Muscle of leg (tissue), 11 donors: ENCODE data around the gene ZNF672. TPM values are rescaled to one million over a fixed set of nuclear protein-coding genes. Genes with fewer than 3 reads are reported as not detected.
A peak's percentile ranks its signal among the peaks of the same experiment; 100 is the strongest.

ENCODE experiments used
- DNase-seq: peaks from one replicate; pipeline ENCODE4 v3.0.0; 2013
- H3K27ac ChIP-seq: one replicate; pipeline ENCODE4 v1.5.1; 2013; ENCODE audit warnings: mild to moderate bottlenecking, low read length, control low read depth
- H3K27me3 ChIP-seq: one replicate; pipeline ENCODE4 v1.6.1; 2013; ENCODE audit warnings: low read length; ENCODE audit not compliant: control insufficient read depth, insufficient read depth
- H3K36me3 ChIP-seq: one replicate; pipeline ENCODE4 v1.6.1; 2013; ENCODE audit warnings: low read length; ENCODE audit not compliant: control insufficient read depth, insufficient read depth
- H3K4me1 ChIP-seq: one replicate; pipeline ENCODE4 v1.6.1; 2013; ENCODE audit warnings: low read length; ENCODE audit not compliant: control insufficient read depth, insufficient read depth
- H3K4me3 ChIP-seq: one replicate; pipeline ENCODE4 v1.5.1; 2013; ENCODE audit warnings: low read length, control low read depth
- H3K9me3 ChIP-seq: replicated peaks from 2 replicates; pipeline ENCODE4 v1.6.1; 2013; ENCODE audit warnings: low read depth, low read length; ENCODE audit not compliant: control insufficient read depth
- WGBS: methylation state at CpG from one replicate; pipeline ENCODE4 v1.1.5; 2013; ENCODE audit warnings: missing lambda C conversion rate; ENCODE audit not compliant: insufficient coverage; 5-methylcytosine and 5-hydroxymethylcytosine counted together
- polyA plus RNA-seq, 8 donors: library from polyadenylated mRNA; unstranded; fragments of 120-200 nt; gene quantifications; one replicate each; pipeline versions ENCODE4 v1.2.1 to v1.2.3, GENCODE V29; 2013; ENCODE audit warnings: inconsistent platforms in 1 of 8, low replicate concordance in 1 of 8; ENCODE audit not compliant: insufficient read length in 8 of 8, insufficient read depth in 1 of 8
- total RNA-seq: library from RNA; stranded (reverse); fragments of 120-200 nt; gene quantifications from one replicate; pipeline ENCODE4 v1.2.4, GENCODE V29; 2013

ZNF672 gene
- total and polyA plus RNA-seq, 9 donors, result 13.3 to 20.7 (median 17.9) TPM

DNA sequence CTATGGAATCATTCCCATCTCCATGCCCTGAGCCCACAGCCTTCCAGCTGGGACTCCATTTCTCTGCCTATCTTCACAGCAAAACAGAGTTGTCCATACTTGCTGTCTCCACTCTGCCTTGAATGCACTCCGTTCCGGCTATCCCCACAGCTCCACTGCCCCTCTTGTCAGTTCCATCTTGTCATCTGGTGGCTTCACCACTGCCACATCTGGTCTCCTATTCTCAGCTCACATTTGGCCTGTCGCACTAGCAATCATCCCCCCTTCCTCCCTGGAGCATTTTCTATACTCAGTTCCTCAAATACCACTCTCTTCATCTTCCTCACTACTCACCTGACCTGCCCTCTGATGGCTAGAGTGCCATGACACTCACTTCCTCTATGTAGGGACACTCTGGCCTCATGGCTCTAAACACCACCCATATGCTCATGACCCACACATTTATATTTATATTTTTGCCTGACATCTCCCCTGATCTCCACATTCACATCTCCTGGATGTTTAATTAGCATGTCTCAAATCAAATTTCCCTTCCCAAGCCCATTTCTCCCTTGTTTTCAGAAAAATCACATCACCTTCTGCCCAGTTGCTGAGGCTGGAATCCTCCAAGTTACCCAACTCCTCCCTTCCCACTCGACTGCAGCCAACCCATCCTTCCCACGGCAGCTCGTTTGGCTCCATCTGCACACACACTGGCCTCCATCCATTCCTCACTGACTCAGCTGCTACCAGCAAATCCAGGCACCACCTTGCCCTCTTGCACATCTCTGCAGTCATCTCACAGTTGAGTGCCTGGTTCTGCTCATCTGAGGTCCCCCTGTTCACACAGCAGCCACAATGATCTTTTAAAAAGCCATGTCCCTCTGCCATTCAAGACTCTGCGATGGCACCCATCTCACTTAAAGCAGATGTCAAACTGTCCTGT, 14.7 kb downstream of the ZNF672 start:
- H3K4me3 ChIP-seq, result no peak overlapping the region
- 81% methylated on average over 7 of the region's 7 CpGs for WGBS
- no peak for DNase-seq
- no peaks in the 10 kb centered on the region for H3K27me3 ChIP-seq
- peaks cover 8% of the 10 kb centered on the region for H3K4me1 ChIP-seq
- H3K9me3 ChIP-seq, result no peaks in the 10 kb centered on the region
- H3K27ac ChIP-seq, result no peak overlapping the region
- H3K36me3 ChIP-seq, result peaks cover 74% of the 10 kb centered on the region

- H3K4me3 ChIP-seq, result no peak overlapping the region
- peaks cover 64% of the 10 kb centered on the region for H3K36me3 ChIP-seq
- no peaks in the 10 kb centered on the region for H3K9me3 ChIP-seq
- DNase-seq, result no peak
- 84% methylated on average over 4 of the region's 8 CpGs for WGBS
- H3K4me1 ChIP-seq, result peaks cover 17% of the 10 kb centered on the region
- no peaks in the 10 kb centered on the region for H3K27me3 ChIP-seq
- H3K27ac ChIP-seq, result no peak overlapping the region
Observed at GRCh38 chr1:248853663-248854375, 15.8 kb downstream of the ZNF672 start.

- H3K4me3 ChIP-seq, result no peak overlapping the region
- peaks cover 46% of the 10 kb centered on the region for H3K36me3 ChIP-seq
- no peaks in the 10 kb centered on the region for H3K27me3 ChIP-seq
- H3K4me1 ChIP-seq, result peaks cover 25% of the 10 kb centered on the region
- no peak overlapping the region for H3K27ac ChIP-seq
- DNase-seq, result no peak
- WGBS, result 79% methylated on average over 5 of the region's 6 CpGs
- H3K9me3 ChIP-seq, result no peaks in the 10 kb centered on the region
Observed at GRCh38 chr1:248855580-248855979, 17.6 kb downstream of the ZNF672 start.

DNA sequence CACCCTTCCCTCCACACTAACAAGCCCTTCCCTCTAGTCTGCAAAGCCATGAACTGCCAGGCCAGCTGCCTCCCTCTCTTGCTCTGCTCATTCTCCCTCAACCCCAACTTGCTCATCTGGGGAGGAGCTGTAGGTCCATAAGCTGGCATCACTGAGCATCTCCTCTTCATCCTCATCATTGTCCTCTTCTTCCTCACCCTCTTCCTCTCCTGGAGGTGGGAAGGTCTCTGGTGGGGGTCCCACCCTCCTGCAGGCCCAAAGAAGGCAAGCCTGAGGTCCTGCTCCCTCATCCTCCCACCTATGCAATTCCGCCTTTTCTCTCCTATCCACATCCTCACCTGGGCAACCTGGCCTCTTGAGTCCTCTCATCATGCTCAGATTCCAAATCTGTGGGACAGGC, 18.2 kb downstream of the ZNF672 start:
- Histone ChIP-seq H3K4me3 (no peak overlapping the region), H3K4me1 (peaks cover 25% of the 10 kb centered on the region), H3K9me3 (no peaks in the 10 kb centered on the region), H3K27ac (no peak overlapping the region), H3K27me3 (no peaks in the 10 kb centered on the region), H3K36me3 (peaks cover 41% of the 10 kb centered on the region)
- no peak for DNase-seq
- WGBS, result no CpG with 5 or more reads among the region's 1 CpG

- Histone ChIP-seq H3K9me3 (no peaks in the 10 kb centered on the region), H3K36me3 (peaks cover 32% of the 10 kb centered on the region), H3K27ac (no peak overlapping the region), H3K27me3 (no peaks in the 10 kb centered on the region), H3K4me3 (no peak overlapping the region), H3K4me1 (peaks cover 25% of the 10 kb centered on the region)
- no CpG with 5 or more reads among the region's 7 CpGs for WGBS
- no peak for DNase-seq
Observed at GRCh38 chr1:248857201-248857600, 19.2 kb downstream of the ZNF672 start.

- DNase-seq, result no peak
- Histone ChIP-seq H3K4me3 (peak overlapping the region; percentile 85), H3K27me3 (no peaks in the 10 kb centered on the region), H3K27ac (peak overlapping the region; percentile 91), H3K9me3 (no peaks in the 10 kb centered on the region), H3K4me1 (peaks cover 27% of the 10 kb centered on the region), H3K36me3 (peaks cover 29% of the 10 kb centered on the region)
- WGBS, result no CpG with 5 or more reads among the region's 4 CpGs
Observed at GRCh38 chr1:248857749-248858095, 19.7 kb downstream of the ZNF672 start.

DNA sequence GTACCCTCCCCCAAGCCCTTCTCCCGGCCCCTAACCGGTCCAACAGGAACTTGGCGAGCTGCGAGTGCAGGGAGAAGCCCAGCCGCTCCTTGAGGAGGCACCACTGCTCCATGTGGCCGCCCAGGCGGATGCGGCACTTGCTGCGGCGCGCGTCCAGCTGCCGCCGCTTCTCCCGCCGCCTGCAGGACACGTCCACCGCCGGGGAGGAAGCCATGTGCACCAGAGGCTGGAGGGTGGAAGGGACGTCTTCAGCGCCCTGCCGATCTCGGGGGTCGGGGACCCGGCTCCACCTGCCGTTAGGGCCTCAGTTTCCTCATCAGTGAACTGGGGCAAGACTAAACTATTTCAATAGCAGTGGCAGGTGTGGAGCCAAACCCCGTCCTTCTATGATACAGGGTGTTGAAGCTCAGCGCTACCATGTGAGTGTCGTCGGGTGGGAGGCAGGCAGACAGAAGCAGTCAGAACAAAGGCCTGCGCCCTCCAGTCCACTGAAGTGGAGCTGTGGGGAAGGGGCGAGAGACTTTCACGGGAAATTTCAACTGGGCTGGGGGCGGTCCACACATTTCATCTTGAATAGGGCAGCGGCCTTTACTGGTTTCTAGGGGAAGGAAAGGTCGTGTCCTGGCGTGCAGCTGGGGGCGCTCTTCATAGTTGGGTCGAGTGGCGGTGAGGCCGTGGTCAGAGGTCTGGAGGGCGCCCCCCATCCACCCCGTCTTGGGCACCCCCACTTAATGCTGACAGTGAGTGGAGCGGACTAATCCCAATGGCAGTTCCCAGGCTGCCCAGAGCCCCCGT, 20.3 kb downstream of the ZNF672 start:
- H3K9me3 ChIP-seq, result no peaks in the 10 kb centered on the region
- peak overlapping the region; percentile 91 for H3K27ac ChIP-seq
- no peaks in the 10 kb centered on the region for H3K27me3 ChIP-seq
- under 1% methylated on average over 40 of the region's 45 CpGs for WGBS
- peak overlapping the region; percentile 85 for H3K4me3 ChIP-seq
- peaks cover 33% of the 10 kb centered on the region for H3K4me1 ChIP-seq
- H3K36me3 ChIP-seq, result peaks cover 25% of the 10 kb centered on the region
- DNase-seq, result peak; percentile 80

GRCh38 chr1:248858891-248859889, 21.2 kb downstream of the ZNF672 start, which contains the start of gene ZNF692:
ZNF692 (minus strand) TSS chr1:248859085; CDS start chr1:248858309, 776 bp downstream.
- Histone ChIP-seq H3K4me3 (peak within 1 kb of the TSS; percentile 85), H3K4me1 (peaks cover 40% of the 10 kb centered on the region), H3K27me3 (no peaks in the 10 kb centered on the region), H3K36me3 (peaks cover 16% of the 10 kb centered on the region), H3K27ac (peak within 1 kb of the TSS; percentile 99), H3K9me3 (no peaks in the 10 kb centered on the region)
- WGBS, result 2% methylated on average over 58 of the region's 62 CpGs
- DNase-seq, result peak; percentile 99

DNA sequence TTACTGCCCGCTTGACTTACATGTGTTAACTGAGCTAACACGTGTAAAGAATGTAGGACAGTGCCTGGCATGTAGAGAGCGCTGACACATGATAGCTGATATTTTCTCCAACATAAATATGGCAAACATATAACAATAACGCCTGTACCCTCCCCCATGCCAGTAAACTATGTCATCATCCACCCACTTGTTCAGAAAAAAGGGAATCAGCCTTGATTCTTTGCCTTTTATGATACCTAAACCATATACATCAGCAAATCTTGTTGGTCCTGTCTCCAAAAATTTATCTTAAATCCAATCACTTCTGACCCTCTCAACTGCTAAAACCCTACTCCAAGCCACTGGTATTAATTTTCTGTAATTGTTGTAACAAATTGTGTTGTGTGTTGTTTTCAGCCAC, 22.0 kb downstream of the ZNF672 start:
- Histone ChIP-seq H3K4me3 (no peak overlapping the region), H3K4me1 (peaks cover 40% of the 10 kb centered on the region), H3K27ac (peak overlapping the region; percentile 99), H3K9me3 (no peaks in the 10 kb centered on the region), H3K27me3 (no peaks in the 10 kb centered on the region), H3K36me3 (peaks cover 9% of the 10 kb centered on the region)
- 69% methylated on average over 3 of the region's 4 CpGs for WGBS
- no peak for DNase-seq
